Astrocyte (in vitro differentiated cells and primary cell): ENCODE measurements around the gene DCAF6. TPM values are rescaled to one million over a fixed set of nuclear protein-coding genes. Genes with fewer than 3 reads are reported as not detected.
"Not testable (repeated sequence)": the region's sequence is repeated elsewhere in the genome, so short reads cannot be mapped to it uniquely, and the experiment has no call there.

Experiments used
- DNase-seq: peaks from one replicate; pipeline ENCODE4 v3.0.0-alpha.2; 2010; ENCODE audit warnings: low read depth
- FAIRE-seq: peaks from 2 replicates; lab custom pipeline; 2011; peaks lifted over from hg19 to GRCh38; lab: Jason Lieb, UNC
- H2AFZ ChIP-seq: 2 replicates; pipeline ENCODE4 v1.6.0; 2012; ENCODE audit warnings: low read depth, low read length, inconsistent platforms
- H3K27ac ChIP-seq: 2 replicates; pipeline ENCODE4 v1.5.1; 2011; ENCODE audit warnings: low read depth, low read length, inconsistent platforms
- H3K27me3 ChIP-seq: 2 replicates; pipeline ENCODE4 v1.6.0; 2011; ENCODE audit warnings: low read length, inconsistent platforms; ENCODE audit not compliant: insufficient read depth
- H3K36me3 ChIP-seq: 2 replicates; pipeline ENCODE4 v1.5.1; 2011; ENCODE audit warnings: low read length, inconsistent platforms; ENCODE audit not compliant: insufficient read depth
- H3K4me1 ChIP-seq: 2 replicates; pipeline ENCODE4 v1.5.1; 2011; ENCODE audit warnings: low read length, inconsistent platforms; ENCODE audit not compliant: insufficient read depth
- H3K4me2 ChIP-seq: 2 replicates; pipeline ENCODE4 v1.6.0; 2012; ENCODE audit warnings: low read length, inconsistent platforms
- H3K4me3 ChIP-seq: 2 replicates; pipeline ENCODE4 v1.5.1; 2011; ENCODE audit warnings: low read depth, mild to moderate bottlenecking, low read length, inconsistent platforms; ENCODE audit not compliant: insufficient read depth
- H3K79me2 ChIP-seq: 2 replicates; pipeline ENCODE4 v1.6.0; 2012; ENCODE audit warnings: mild to moderate bottlenecking, low read length, inconsistent platforms; ENCODE audit not compliant: insufficient read depth
- H3K9ac ChIP-seq: 2 replicates; pipeline ENCODE4 v1.6.0; 2012; ENCODE audit warnings: mild to moderate bottlenecking, low read length, inconsistent platforms
- H3K9me3 ChIP-seq: 2 replicates; pipeline ENCODE4 v1.5.1; 2012; ENCODE audit warnings: low read depth, mild to moderate bottlenecking, low read length, inconsistent platforms; ENCODE audit not compliant: insufficient read depth
- H4K20me1 ChIP-seq: 2 replicates; pipeline ENCODE4 v1.6.0; 2012; ENCODE audit warnings: low read length, inconsistent platforms; ENCODE audit not compliant: insufficient read depth
- H3K27ac Mint-ChIP-seq: one replicate; pipeline ENCODE4 v1.8.0; 2021; ENCODE audit warnings: mild to moderate bottlenecking, mixed read lengths; ENCODE audit not compliant: unreplicated experiment
- H3K27me3 Mint-ChIP-seq: one replicate; pipeline ENCODE4 v1.8.0; 2021; ENCODE audit warnings: low read depth, mixed read lengths; ENCODE audit not compliant: unreplicated experiment
- H3K36me3 Mint-ChIP-seq: one replicate; pipeline ENCODE4 v1.8.0; 2021; ENCODE audit warnings: low read depth, mixed read lengths; ENCODE audit not compliant: unreplicated experiment
- H3K4me1 Mint-ChIP-seq: one replicate; pipeline ENCODE4 v1.8.0; 2021; ENCODE audit warnings: low read depth, mixed read lengths; ENCODE audit not compliant: unreplicated experiment
- H3K4me3 Mint-ChIP-seq: one replicate; pipeline ENCODE4 v1.8.0; 2021; ENCODE audit warnings: mild to moderate bottlenecking, moderate library complexity, mixed read lengths; ENCODE audit not compliant: unreplicated experiment
- H3K9me3 Mint-ChIP-seq: one replicate; pipeline ENCODE4 v1.8.0; 2021; ENCODE audit warnings: mild to moderate bottlenecking, mixed read lengths; ENCODE audit not compliant: unreplicated experiment
- EZH2 ChIP-seq: IDR thresholded peaks from 2 replicates; pipeline ENCODE4 v1.6.1; 2012; ENCODE audit warnings: mild to moderate bottlenecking, low read length, inconsistent platforms; ENCODE audit not compliant: insufficient read depth
- total RNA-seq: library from RNA; stranded (reverse); gene quantifications from 2 replicates; pipeline ENCODE4 v1.2.1, GENCODE V29; 2021
- TF ChIP-seq, protein P1 (sequence below): IDR thresholded peaks from 2 replicates; pipeline ENCODE4 v1.5.1; 2011; ENCODE audit warnings: low read depth, mild to moderate bottlenecking, inconsistent platforms, low read length, moderate library complexity; ENCODE audit not compliant: insufficient read depth

Gene DCAF6
- total RNA-seq, 1 donor from 2014 or later, result 57.4 TPM

DNA sequence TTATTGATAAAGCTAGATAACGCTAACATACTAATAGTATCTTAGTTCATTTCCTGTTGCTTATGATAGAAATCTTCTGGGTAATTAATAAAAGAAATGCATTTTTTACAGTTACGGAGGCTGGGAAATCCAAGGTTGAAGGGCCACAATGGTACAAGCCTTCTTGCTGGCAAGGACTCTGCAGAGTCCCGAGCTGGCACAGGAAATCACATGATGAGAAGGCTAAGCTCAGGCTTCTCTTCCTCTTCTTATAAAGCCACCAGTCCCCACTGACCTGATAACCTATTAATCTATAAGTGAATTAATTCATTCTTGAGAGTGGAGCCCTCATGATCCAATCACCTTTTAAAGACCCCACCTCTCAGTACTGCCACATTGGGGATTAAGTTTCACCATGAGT is 117.6 kb downstream of the DCAF6 start:
- peaks cover 2% of the 10 kb centered on the region for H3K36me3 Mint-ChIP-seq
- Histone ChIP-seq H3K4me2 (no peak overlapping the region), H3K4me1 (no peaks in the 10 kb centered on the region), H3K27ac (no peak overlapping the region), H3K27me3 (no peaks in the 10 kb centered on the region), H4K20me1 (no peaks in the 10 kb centered on the region), H3K36me3 (no peaks in the 10 kb centered on the region), H2AFZ (no peak overlapping the region), H3K9ac (no peak overlapping the region), H3K9me3 (no peaks in the 10 kb centered on the region), H3K79me2 (no peaks in the 10 kb centered on the region), H3K4me3 (no peak overlapping the region)
- no peak overlapping the region for H3K4me3 Mint-ChIP-seq
- H3K27me3 Mint-ChIP-seq, result no peaks in the 10 kb centered on the region
- peaks cover 3% of the 10 kb centered on the region for H3K4me1 Mint-ChIP-seq
- no peaks in the 10 kb centered on the region for H3K9me3 Mint-ChIP-seq
- TF ChIP-seq EZH2, result no peak
- TF ChIP-seq, protein P1, sequence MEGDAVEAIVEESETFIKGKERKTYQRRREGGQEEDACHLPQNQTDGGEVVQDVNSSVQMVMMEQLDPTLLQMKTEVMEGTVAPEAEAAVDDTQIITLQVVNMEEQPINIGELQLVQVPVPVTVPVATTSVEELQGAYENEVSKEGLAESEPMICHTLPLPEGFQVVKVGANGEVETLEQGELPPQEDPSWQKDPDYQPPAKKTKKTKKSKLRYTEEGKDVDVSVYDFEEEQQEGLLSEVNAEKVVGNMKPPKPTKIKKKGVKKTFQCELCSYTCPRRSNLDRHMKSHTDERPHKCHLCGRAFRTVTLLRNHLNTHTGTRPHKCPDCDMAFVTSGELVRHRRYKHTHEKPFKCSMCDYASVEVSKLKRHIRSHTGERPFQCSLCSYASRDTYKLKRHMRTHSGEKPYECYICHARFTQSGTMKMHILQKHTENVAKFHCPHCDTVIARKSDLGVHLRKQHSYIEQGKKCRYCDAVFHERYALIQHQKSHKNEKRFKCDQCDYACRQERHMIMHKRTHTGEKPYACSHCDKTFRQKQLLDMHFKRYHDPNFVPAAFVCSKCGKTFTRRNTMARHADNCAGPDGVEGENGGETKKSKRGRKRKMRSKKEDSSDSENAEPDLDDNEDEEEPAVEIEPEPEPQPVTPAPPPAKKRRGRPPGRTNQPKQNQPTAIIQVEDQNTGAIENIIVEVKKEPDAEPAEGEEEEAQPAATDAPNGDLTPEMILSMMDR, result no peak
- no peak overlapping the region for H3K27ac Mint-ChIP-seq
- FAIRE-seq (no peak), DNase-seq (no peak)

DNA sequence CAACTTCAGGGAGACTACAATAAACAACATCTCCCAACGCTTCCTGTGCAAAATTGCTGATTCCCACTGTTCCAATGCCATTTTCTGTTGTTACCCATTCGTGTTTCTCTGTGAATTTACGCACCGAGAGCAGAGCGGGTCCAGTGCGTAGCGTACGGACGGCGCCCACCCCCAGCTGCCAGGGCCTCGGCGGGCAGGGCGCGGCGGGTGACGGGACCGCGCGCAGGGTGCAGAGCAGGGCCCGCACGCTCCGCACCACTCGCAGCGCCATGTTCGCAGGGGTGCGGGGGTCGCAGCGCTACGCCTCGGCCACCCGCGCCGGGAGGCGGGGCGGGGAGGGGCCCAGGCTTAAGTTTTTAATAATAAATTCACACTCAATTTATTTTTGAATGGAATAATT is 119.7 kb downstream of the DCAF6 start:
- H2AFZ ChIP-seq, FAIRE-seq, H3K4me1 ChIP-seq, H3K4me3 ChIP-seq, H3K4me3 Mint-ChIP-seq, H3K27ac Mint-ChIP-seq, H3K4me2 ChIP-seq, H3K36me3 Mint-ChIP-seq, H3K27me3 ChIP-seq, H3K9ac ChIP-seq, H3K4me1 Mint-ChIP-seq, H3K9me3 Mint-ChIP-seq, H3K27ac ChIP-seq, DNase-seq, H4K20me1 ChIP-seq, H3K36me3 ChIP-seq, H3K27me3 Mint-ChIP-seq, H3K79me2 ChIP-seq, H3K9me3 ChIP-seq: not testable (repeated sequence)

DNA sequence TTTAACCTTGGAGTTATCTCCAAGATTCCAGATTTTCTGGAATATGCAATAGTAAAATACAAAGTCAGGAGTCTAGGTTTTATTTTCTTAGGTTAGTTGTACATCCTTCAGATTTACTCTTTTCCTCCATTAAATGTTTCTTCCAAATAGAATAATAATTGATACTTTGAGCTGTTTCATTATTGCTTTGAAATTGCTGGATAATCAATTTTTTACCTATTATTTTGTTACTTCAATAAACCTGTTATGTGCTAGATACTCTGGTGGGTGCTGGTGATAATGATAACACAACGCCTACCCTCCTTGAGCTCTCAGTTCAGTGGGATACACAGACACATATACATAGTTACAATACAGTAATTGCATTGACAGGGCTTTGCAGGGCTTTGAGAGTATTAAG is 120.9 kb downstream of the DCAF6 start:
- H3K9me3 Mint-ChIP-seq, result no peaks in the 10 kb centered on the region
- no peaks in the 10 kb centered on the region for H3K27me3 ChIP-seq
- no peak overlapping the region for H3K4me3 ChIP-seq
- H3K4me1 ChIP-seq, result no peaks in the 10 kb centered on the region
- H3K27ac Mint-ChIP-seq, result no peak overlapping the region
- no peaks in the 10 kb centered on the region for H3K27me3 Mint-ChIP-seq
- DNase-seq, result no peak
- no peak overlapping the region for H3K4me2 ChIP-seq
- no peak overlapping the region for H3K4me3 Mint-ChIP-seq
- no peaks in the 10 kb centered on the region for H3K9me3 ChIP-seq
- H4K20me1 ChIP-seq, result no peaks in the 10 kb centered on the region
- no peaks in the 10 kb centered on the region for H3K79me2 ChIP-seq
- no peak overlapping the region for H2AFZ ChIP-seq
- no peak overlapping the region for H3K9ac ChIP-seq
- no peak for TF ChIP-seq EZH2
- TF ChIP-seq, protein P1, result no peak
- no peak overlapping the region for H3K27ac ChIP-seq
- no peak for FAIRE-seq
- no peaks in the 10 kb centered on the region for H3K4me1 Mint-ChIP-seq
- no peaks in the 10 kb centered on the region for H3K36me3 ChIP-seq
- peaks cover 2% of the 10 kb centered on the region for H3K36me3 Mint-ChIP-seq
